LNCaP clone FGC (cell line): ENCODE measurements around the gene LAMP2.
"Not testable (repeated sequence)": the region's sequence is repeated elsewhere in the genome, so short reads cannot be mapped to it uniquely, and the experiment has no call there.

Experiments used
- DNase-seq: peaks from one replicate; pipeline ENCODE4 v3.0.0-alpha.2; 2011; ENCODE audit warnings: low read depth
- H3K4me3 ChIP-seq: 2 replicates; pipeline ENCODE4 v1.5.1; 2011; ENCODE audit warnings: mild to moderate bottlenecking, low read depth, low read length, control low read depth
- TF ChIP-seq, protein P1 (sequence below): IDR thresholded peaks from 2 replicates; pipeline ENCODE4 v1.5.1; 2012; ENCODE audit warnings: mild to moderate bottlenecking; ENCODE audit not compliant: control insufficient read depth, insufficient read depth; ENCODE audit errors: extremely low read depth

LAMP2 gene

DNA sequence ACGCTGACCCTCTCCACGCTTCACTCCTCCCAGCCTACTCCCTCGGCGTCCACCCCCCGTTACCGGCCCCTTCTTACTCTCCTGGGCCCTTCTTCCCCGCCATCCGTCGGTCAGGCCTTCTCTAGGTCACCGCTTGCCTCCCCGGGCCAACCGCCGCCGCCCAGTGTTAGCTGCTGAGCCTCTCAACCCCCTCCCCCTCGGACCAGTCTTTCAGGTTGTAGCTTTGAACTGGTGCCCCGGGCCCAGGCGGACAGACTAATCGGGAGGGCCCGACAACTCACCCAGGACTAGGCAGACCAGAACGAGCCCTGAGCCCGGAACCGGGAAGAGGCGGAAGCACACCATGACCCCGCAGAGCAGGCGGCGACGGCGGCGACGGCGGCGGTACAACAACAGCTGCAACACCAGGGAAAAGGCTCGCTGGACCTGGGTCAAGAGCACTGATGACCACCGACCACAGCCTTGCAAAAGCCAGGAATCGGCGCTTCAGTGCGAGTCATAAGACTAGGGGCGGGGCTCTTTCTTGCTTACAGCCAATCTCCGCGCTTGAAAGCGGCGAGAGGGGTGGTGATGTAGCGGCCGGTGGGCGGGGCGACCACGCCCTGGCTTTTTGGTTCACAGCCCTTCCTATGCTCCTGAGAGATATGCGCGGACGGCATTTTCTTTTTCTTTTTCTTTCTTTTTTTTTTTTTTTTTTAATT, at the start of gene LAMP2:
Gene LAMP2, minus strand, starts transcription at position 472 of the 701 bp plus-strand sequence. Its CDS starts 127 bp downstream, at position 345.
- TF ChIP-seq, protein P1, sequence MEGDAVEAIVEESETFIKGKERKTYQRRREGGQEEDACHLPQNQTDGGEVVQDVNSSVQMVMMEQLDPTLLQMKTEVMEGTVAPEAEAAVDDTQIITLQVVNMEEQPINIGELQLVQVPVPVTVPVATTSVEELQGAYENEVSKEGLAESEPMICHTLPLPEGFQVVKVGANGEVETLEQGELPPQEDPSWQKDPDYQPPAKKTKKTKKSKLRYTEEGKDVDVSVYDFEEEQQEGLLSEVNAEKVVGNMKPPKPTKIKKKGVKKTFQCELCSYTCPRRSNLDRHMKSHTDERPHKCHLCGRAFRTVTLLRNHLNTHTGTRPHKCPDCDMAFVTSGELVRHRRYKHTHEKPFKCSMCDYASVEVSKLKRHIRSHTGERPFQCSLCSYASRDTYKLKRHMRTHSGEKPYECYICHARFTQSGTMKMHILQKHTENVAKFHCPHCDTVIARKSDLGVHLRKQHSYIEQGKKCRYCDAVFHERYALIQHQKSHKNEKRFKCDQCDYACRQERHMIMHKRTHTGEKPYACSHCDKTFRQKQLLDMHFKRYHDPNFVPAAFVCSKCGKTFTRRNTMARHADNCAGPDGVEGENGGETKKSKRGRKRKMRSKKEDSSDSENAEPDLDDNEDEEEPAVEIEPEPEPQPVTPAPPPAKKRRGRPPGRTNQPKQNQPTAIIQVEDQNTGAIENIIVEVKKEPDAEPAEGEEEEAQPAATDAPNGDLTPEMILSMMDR = no peak
- peak within 1 kb of the TSS; percentile 66 for H3K4me3 ChIP-seq
- peak; percentile 71 for DNase-seq

GRCh38 chrX:120517936-120518335, 48.8 kb upstream of the LAMP2 start:
- TF ChIP-seq, protein P1 = no peak
- DNase-seq = no peak
- H3K4me3 ChIP-seq = no peak overlapping the region

DNA sequence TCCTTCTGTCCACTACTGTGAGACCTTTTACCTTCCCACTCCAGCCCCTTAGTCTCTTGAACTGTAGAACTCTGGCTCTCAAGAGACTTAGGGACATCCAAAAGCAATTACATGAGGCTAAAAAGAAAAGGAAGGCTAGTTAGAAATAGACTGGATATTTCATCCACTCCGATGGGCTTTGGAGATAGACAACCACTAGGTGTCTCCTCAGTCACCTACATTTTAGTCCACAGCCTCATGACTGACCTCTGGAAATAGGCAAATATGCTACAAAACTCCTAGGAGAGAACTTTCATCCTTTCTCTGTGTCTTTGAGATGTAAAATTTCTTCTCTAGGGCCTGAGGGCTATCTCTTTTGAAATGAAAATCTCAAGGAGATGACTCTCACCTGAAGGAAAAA, 45.1 kb upstream of the LAMP2 start:
- DNase-seq = no peak
- TF ChIP-seq, protein P1 = peak; percentile 53

GRCh38 chrX:120512627-120513026, 43.5 kb upstream of the LAMP2 start:
- no peak for DNase-seq
- TF ChIP-seq, protein P1 = no peak
- H3K4me3 ChIP-seq = no peak overlapping the region

More for the DNA sequence above, 45.1 kb upstream of the LAMP2 start:
- H3K4me3 ChIP-seq = no peak overlapping the region

- no peak overlapping the region for H3K4me3 ChIP-seq
- TF ChIP-seq, protein P1 = no peak
- no peak for DNase-seq
Observed at GRCh38 chrX:120512222-120512621, 43.1 kb upstream of the LAMP2 start.

- H3K4me3 ChIP-seq = no peak overlapping the region
- DNase-seq = no peak
- TF ChIP-seq, protein P1 = no peak
Observed at GRCh38 chrX:120504569-120504968, 35.5 kb upstream of the LAMP2 start.

- H3K4me3 ChIP-seq = no peak overlapping the region
- DNase-seq = no peak
- TF ChIP-seq, protein P1 = no peak
Observed at GRCh38 chrX:120499301-120500072, 30.4 kb upstream of the LAMP2 start.

DNA sequence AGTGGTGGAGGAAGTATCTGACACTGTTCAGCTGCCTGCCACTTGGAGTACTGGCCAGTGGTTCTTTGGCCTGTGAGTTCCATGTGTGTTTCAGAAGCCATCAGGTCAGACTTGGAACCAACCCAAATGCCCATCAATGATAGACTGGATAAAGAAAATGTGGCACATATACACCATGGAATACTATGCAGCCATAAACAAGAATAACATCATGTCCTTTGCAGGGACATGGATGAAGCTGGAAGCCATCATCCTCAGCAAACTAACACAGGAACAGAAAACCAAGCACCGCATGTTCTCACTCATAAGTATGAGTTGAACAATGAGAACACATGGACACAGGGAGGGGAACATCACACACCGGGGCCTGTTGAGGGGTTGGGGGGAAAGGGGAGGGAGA, 21.0 kb upstream of the LAMP2 start:
- H3K4me3 ChIP-seq, DNase-seq: not testable (repeated sequence)
